HEK293 (cell line): ENCODE measurements around the gene AP1S1.

Source experiments
- CTCF ChIA-PET: fragments of 350-600 bp; formaldehyde crosslinking; extraction: SDS; loops from one replicate; lab custom pipeline; 2021; ENCODE audit warnings: antibody characterized with exemption; lab: Yijun Ruan, JAX
- POLR2A ChIA-PET: fragments of 300-600 bp; formaldehyde crosslinking; extraction: SDS; loops from one replicate; lab custom pipeline; 2020; ENCODE audit warnings: antibody characterized with exemption, inconsistent platforms; lab: Yijun Ruan, JAX
- H3K27ac ChIP-seq: fragments of 200-500 bp; sonication (Bioruptor generic); 2 replicates; pipeline ENCODE4 v1.5.1; 2014; ENCODE audit warnings: low read depth, low read length, control low read depth, inconsistent platforms; ENCODE audit errors: extremely low read depth
- H3K36me3 ChIP-seq, 2 experiments: fragments of 200-500 bp in 1 of 2; sonication (Bioruptor generic) in 1 of 2; 1 replicate in 1 of 2; 2 replicates in 1 of 2; pipeline ENCODE4 v1.5.1; 2014 to 2017; ENCODE audit warnings: inconsistent platforms in 2 of 2, low read length in 2 of 2; ENCODE audit not compliant: control insufficient read depth in 2 of 2, insufficient read depth in 1 of 2
- H3K4me1 ChIP-seq: fragments of 200-500 bp; sonication (Bioruptor generic); 2 replicates; pipeline ENCODE4 v1.5.1; 2014; ENCODE audit warnings: mild to moderate bottlenecking, low read length, inconsistent platforms; ENCODE audit not compliant: control insufficient read depth, insufficient read depth
- H3K4me3 ChIP-seq: 2 replicates; pipeline ENCODE4 v1.5.1; 2011; ENCODE audit warnings: low read depth, mild to moderate bottlenecking, control low read depth, low read length, moderate library complexity
- H3K9me3 ChIP-seq: fragments of 200-500 bp; sonication (Bioruptor generic); 2 replicates; pipeline ENCODE4 v1.5.1; 2014; ENCODE audit warnings: low read depth, low read length, inconsistent platforms; ENCODE audit not compliant: control insufficient read depth, insufficient read depth
- ATF2 ChIP-seq: fragments of 450-650 bp; formaldehyde crosslinking; IDR thresholded peaks from 2 replicates; pipeline ENCODE4 v1.5.1; 2016; ENCODE audit warnings: missing biosample characterization, missing genetic modification characterization, low read depth
- EGR2 ChIP-seq: fragments of 450-650 bp; formaldehyde crosslinking; IDR thresholded peaks from 2 replicates; pipeline ENCODE4 v1.5.1; 2016; ENCODE audit warnings: low read depth, missing biosample characterization, missing genetic modification characterization
- SP2 ChIP-seq: fragments of 450-650 bp; formaldehyde crosslinking; IDR thresholded peaks from 2 replicates; pipeline ENCODE4 v1.5.1; 2016; ENCODE audit warnings: missing biosample characterization, missing genetic modification characterization
- ZBTB1 ChIP-seq: fragments of 450-650 bp; formaldehyde crosslinking; IDR thresholded peaks from 2 replicates; pipeline ENCODE4 v1.5.1; 2016; ENCODE audit warnings: missing biosample characterization, missing genetic modification characterization
- ZBTB48 ChIP-seq: fragments of 450-650 bp; formaldehyde crosslinking; IDR thresholded peaks from 2 replicates; pipeline ENCODE4 v1.5.1; 2016; ENCODE audit warnings: missing biosample characterization, missing genetic modification characterization
- ZNF16 ChIP-seq: fragments of 450-650 bp; formaldehyde crosslinking; IDR thresholded peaks from 2 replicates; pipeline ENCODE4 v1.5.1; 2016; ENCODE audit warnings: low read depth, missing biosample characterization, missing genetic modification characterization
- ZNF202 ChIP-seq: fragments of 450-650 bp; formaldehyde crosslinking; IDR thresholded peaks from 2 replicates; pipeline ENCODE4 v1.5.1; 2016; ENCODE audit warnings: missing biosample characterization, missing genetic modification characterization, borderline replicate concordance
- ZNF24 ChIP-seq: fragments of 450-650 bp; formaldehyde crosslinking; IDR thresholded peaks from 2 replicates; pipeline ENCODE4 v1.5.1; 2016; ENCODE audit warnings: missing biosample characterization, missing genetic modification characterization
- ZNF341 ChIP-seq: fragments of 450-650 bp; formaldehyde crosslinking; IDR thresholded peaks from 2 replicates; pipeline ENCODE4; 2016; ENCODE audit warnings: low read depth, missing biosample characterization, missing genetic modification characterization
- ZNF354C ChIP-seq: fragments of 450-650 bp; formaldehyde crosslinking; IDR thresholded peaks from 2 replicates; pipeline ENCODE4 v1.5.1; 2016; ENCODE audit warnings: missing biosample characterization, missing genetic modification characterization, low read depth, borderline replicate concordance
- ZNF391 ChIP-seq: fragments of 450-650 bp; formaldehyde crosslinking; IDR thresholded peaks from 2 replicates; pipeline ENCODE4 v1.5.1; 2016; ENCODE audit warnings: low read depth, missing biosample characterization, missing genetic modification characterization, borderline replicate concordance
- ZNF398 ChIP-seq: fragments of 450-650 bp; formaldehyde crosslinking; IDR thresholded peaks from 2 replicates; pipeline ENCODE4 v1.5.1; 2017; ENCODE audit warnings: missing biosample characterization, missing genetic modification characterization
- ZNF544 ChIP-seq: fragments of 450-650 bp; formaldehyde crosslinking; IDR thresholded peaks from 2 replicates; pipeline ENCODE4 v1.5.0; 2017; ENCODE audit warnings: missing biosample characterization, missing genetic modification characterization
- ZNF600 ChIP-seq: fragments of 450-650 bp; formaldehyde crosslinking; IDR thresholded peaks from 2 replicates; pipeline ENCODE4 v1.5.1; 2016; ENCODE audit warnings: missing biosample characterization, missing genetic modification characterization
- ZNF629 ChIP-seq: fragments of 450-650 bp; formaldehyde crosslinking; IDR thresholded peaks from 2 replicates; pipeline ENCODE4 v1.5.1; 2017; ENCODE audit warnings: missing biosample characterization, missing genetic modification characterization
- ZNF639 ChIP-seq: fragments of 450-650 bp; formaldehyde crosslinking; IDR thresholded peaks from 2 replicates; pipeline ENCODE4 v1.5.1; 2016; ENCODE audit warnings: missing biosample characterization, missing genetic modification characterization
- ZNF660 ChIP-seq: fragments of 450-650 bp; IDR thresholded peaks from 2 replicates; pipeline ENCODE4 v1.5.1; 2018; ENCODE audit warnings: missing biosample characterization, mild to moderate bottlenecking, missing genetic modification characterization
- TF ChIP-seq, protein P1 (sequence below): fragments of 450-650 bp; formaldehyde crosslinking; IDR thresholded peaks from 2 replicates; pipeline ENCODE4 v1.5.1; 2016; ENCODE audit warnings: missing biosample characterization, missing genetic modification characterization
- TF ChIP-seq, protein P2 (sequence below): fragments of 450-650 bp; formaldehyde crosslinking; IDR thresholded peaks from 2 replicates; pipeline ENCODE4 v1.5.1; 2017; ENCODE audit warnings: missing biosample characterization, missing genetic modification characterization
- TF ChIP-seq, protein P3 (sequence below): fragments of 450-650 bp; formaldehyde crosslinking; IDR thresholded peaks from 2 replicates; pipeline ENCODE4 v1.5.1; 2016; ENCODE audit warnings: missing biosample characterization, missing genetic modification characterization

Gene AP1S1

GRCh38 chr7:101165075-101165957 is 11.0 kb downstream of the AP1S1 start, which contains the start of gene VGF (continued):
- TF ChIP-seq SP2 (tag by site-specific recombination) (peak; percentile 91), ZNF660 (tag by site-specific recombination) (peak; percentile 78), ZNF600 (peak; percentile 79; the same call in 1 of the 2 replicates), ZNF24 (tag by site-specific recombination) (peak; percentile 100), ZNF391 (tag by site-specific recombination) (no peak), ZBTB1 (tag by site-specific recombination) (no peak), ZNF629 (tag by site-specific recombination) (peak; percentile 92), ZNF639 (tag by site-specific recombination) (no peak), ZNF354C (tag by site-specific recombination) (no peak), EGR2 (peak; percentile 82)
- TF ChIP-seq, protein P1, sequence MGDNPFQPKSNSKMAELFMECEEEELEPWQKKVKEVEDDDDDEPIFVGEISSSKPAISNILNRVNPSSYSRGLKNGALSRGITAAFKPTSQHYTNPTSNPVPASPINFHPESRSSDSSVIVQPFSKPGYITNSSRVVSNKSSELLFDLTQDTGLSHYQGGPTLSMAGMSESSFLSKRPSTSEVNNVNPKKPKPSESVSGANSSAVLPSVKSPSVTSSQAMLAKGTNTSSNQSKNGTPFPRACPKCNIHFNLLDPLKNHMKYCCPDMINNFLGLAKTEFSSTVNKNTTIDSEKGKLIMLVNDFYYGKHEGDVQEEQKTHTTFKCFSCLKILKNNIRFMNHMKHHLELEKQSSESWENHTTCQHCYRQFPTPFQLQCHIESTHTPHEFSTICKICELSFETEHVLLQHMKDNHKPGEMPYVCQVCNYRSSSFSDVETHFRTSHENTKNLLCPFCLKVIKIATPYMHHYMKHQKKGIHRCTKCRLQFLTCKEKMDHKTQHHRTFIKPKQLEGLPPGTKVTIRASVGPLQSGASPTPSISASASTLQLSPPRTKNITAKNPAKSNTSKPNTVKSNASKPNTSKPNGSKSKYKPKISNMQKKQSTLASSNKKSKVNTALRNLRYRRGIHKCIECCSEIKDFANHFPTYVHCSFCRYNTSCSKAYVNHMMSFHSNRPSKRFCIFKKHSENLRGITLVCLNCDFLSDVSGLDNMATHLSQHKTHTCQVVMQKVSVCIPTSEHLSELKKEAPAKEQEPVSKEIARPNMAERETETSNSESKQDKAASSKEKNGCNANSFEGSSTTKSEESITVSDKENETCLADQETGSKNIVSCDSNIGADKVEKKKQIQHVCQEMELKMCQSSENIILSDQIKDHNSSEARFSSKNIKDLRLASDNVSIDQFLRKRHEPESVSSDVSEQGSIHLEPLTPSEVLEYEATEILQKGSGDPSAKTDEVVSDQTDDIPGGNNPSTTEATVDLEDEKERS (tag by site-specific recombination): no peak
- TF ChIP-seq, protein P2, sequence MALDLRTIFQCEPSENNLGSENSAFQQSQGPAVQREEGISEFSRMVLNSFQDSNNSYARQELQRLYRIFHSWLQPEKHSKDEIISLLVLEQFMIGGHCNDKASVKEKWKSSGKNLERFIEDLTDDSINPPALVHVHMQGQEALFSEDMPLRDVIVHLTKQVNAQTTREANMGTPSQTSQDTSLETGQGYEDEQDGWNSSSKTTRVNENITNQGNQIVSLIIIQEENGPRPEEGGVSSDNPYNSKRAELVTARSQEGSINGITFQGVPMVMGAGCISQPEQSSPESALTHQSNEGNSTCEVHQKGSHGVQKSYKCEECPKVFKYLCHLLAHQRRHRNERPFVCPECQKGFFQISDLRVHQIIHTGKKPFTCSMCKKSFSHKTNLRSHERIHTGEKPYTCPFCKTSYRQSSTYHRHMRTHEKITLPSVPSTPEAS (tag by site-specific recombination): 0 out of 2 replicates have a peak, but pooled peaks have one; percentile 53

- Histone ChIP-seq H3K9me3 (no peaks in the 10 kb centered on the region), H3K36me3 (no peaks in the 10 kb centered on the region), H3K4me3 (peak overlapping the region; percentile 15), H3K4me1 (peaks cover 18% of the 10 kb centered on the region), H3K27ac (no peak overlapping the region)
- CTCF ChIA-PET: interaction anchor here (0.6 to 2.4 kb wide), 6 partner anchors 8 to 26 kb away, joined by 3 to 14 read pairs (median 5); no protein-coding TSS in a partner anchor
- POLR2A ChIA-PET: interaction anchor here (1.0 to 1.2 kb wide), 4 partner anchors 40 to 460 kb away, joined by 3 to 6 read pairs (median 3); partner anchors contain the start of genes POP7, SERPINE1 and ZNHIT1
- TF ChIP-seq ZNF16 (tag by site-specific recombination): no peak
- TF ChIP-seq ZNF398 (tag by site-specific recombination): peak; percentile 52
- no peak for TF ChIP-seq ZNF202 (tag by site-specific recombination)
- peak; percentile 78 for TF ChIP-seq ZNF341
- 0 out of 2 replicates have a peak, but pooled peaks have one; percentile 15 for TF ChIP-seq ZBTB48 (tag by site-specific recombination)
- TF ChIP-seq, protein P3, sequence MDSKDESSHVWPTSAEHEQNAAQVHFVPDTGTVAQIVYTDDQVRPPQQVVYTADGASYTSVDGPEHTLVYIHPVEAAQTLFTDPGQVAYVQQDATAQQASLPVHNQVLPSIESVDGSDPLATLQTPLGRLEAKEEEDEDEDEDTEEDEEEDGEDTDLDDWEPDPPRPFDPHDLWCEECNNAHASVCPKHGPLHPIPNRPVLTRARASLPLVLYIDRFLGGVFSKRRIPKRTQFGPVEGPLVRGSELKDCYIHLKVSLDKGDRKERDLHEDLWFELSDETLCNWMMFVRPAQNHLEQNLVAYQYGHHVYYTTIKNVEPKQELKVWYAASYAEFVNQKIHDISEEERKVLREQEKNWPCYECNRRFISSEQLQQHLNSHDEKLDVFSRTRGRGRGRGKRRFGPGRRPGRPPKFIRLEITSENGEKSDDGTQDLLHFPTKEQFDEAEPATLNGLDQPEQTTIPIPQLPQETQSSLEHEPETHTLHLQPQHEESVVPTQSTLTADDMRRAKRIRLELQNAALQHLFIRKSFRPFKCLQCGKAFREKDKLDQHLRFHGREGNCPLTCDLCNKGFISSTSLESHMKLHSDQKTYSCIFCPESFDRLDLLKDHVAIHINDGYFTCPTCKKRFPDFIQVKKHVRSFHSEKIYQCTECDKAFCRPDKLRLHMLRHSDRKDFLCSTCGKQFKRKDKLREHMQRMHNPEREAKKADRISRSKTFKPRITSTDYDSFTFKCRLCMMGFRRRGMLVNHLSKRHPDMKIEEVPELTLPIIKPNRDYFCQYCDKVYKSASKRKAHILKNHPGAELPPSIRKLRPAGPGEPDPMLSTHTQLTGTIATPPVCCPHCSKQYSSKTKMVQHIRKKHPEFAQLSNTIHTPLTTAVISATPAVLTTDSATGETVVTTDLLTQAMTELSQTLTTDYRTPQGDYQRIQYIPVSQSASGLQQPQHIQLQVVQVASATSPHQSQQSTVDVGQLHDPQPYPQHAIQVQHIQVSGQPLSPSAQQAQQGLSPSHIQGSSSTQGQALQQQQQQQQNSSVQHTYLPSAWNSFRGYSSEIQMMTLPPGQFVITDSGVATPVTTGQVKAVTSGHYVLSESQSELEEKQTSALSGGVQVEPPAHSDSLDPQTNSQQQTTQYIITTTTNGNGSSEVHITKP (tag by site-specific recombination): peak; percentile 87
- no peak for TF ChIP-seq ZNF544 (tag by site-specific recombination)
- no peak for TF ChIP-seq ATF2 (tag by site-specific recombination)
Observed at GRCh38 chr7:101165958-101166647, 11.8 kb downstream of the AP1S1 start.
